PC-9 (cell line): ENCODE results near the gene ANKS6. TPM values are rescaled to one million over a fixed set of nuclear protein-coding genes. Genes with fewer than 3 reads are reported as not detected.

Experiments used
- BruUV-seq: library from RNA; stranded (reverse); fragments of 400-500 nt; replicated peaks from 2 replicates; lab custom pipeline; 2021; lab: Mats Ljungman, UMichigan
- CTCF ChIA-PET: fragments of 300-600 bp; sonication (Branson Sonifier 250); formaldehyde crosslinking; loops from one replicate; lab custom pipeline; 2022; ENCODE audit warnings: antibody characterized with exemption; lab: Charles Lee
- POLR2A ChIA-PET: fragments of 300-600 bp; sonication (Branson Sonifier 250); formaldehyde crosslinking; loops from one replicate; lab custom pipeline; 2022; ENCODE audit warnings: antibody characterized with exemption; ENCODE audit not compliant: unreplicated experiment; lab: Charles Lee
- DNase-seq, 2 experiments: peaks; one replicate each; pipeline versions ENCODE4 v3.0.0 to v3.0.0-alpha.2; 2015 to 2022; ENCODE audit warnings: mixed read lengths in 1 of 2
- H2AFZ ChIP-seq: fragments of 200-600 bp; sonication (generic); 2 replicates; pipeline ENCODE4 v1.8.1; 2017; ENCODE audit warnings: antibody characterized with exemption
- H3F3A ChIP-seq: fragments of 200-600 bp; sonication (generic); 2 replicates; pipeline ENCODE4 v1.8.1; 2017; ENCODE audit warnings: antibody characterized with exemption, mild to moderate bottlenecking, low read depth; ENCODE audit not compliant: insufficient read depth
- H3K27ac ChIP-seq: fragments of 200-600 bp; sonication (generic); 2 replicates; pipeline ENCODE4 v1.6.1; 2016; ENCODE audit warnings: mixed run types
- H3K27me3 ChIP-seq: fragments of 200-600 bp; sonication (generic); 2 replicates; pipeline ENCODE4 v1.6.1; 2016; ENCODE audit warnings: low read depth, mixed run types; ENCODE audit not compliant: insufficient read depth
- H3K36me3 ChIP-seq: fragments of 200-600 bp; sonication (generic); 2 replicates; pipeline ENCODE4 v1.6.1; 2016; ENCODE audit warnings: low read depth, mixed run types
- H3K4me1 ChIP-seq: fragments of 200-600 bp; sonication (generic); replicated peaks from 2 replicates; pipeline ENCODE4 v1.6.1; 2016; ENCODE audit warnings: mixed run types; ENCODE audit not compliant: insufficient read depth
- H3K4me2 ChIP-seq: fragments of 200-600 bp; sonication (generic); 2 replicates; pipeline ENCODE4 v1.6.1; 2017; ENCODE audit warnings: mixed run types
- H3K4me3 ChIP-seq: fragments of 200-600 bp; sonication (generic); 2 replicates; pipeline ENCODE4 v1.6.1; 2016; ENCODE audit warnings: mixed run types
- H3K79me2 ChIP-seq: fragments of 200-600 bp; sonication (generic); 2 replicates; pipeline ENCODE4 v1.6.1; 2017; ENCODE audit warnings: low read depth, mixed run types
- H3K9me2 ChIP-seq: fragments of 200-600 bp; sonication (generic); 2 replicates; pipeline ENCODE4 v1.8.1; 2017; ENCODE audit warnings: mild to moderate bottlenecking; ENCODE audit not compliant: insufficient read depth
- H3K9me3 ChIP-seq: fragments of 200-600 bp; sonication (generic); 2 replicates; pipeline ENCODE4 v1.8.1; 2016; ENCODE audit warnings: low read depth; ENCODE audit not compliant: insufficient read depth
- H4K20me1 ChIP-seq: fragments of 200-600 bp; sonication (generic); 2 replicates; pipeline ENCODE4 v1.8.1; 2017; ENCODE audit not compliant: insufficient read depth
- CTCF ChIP-seq: fragments of 200-600 bp; sonication (generic); conservative IDR thresholded peaks from 2 replicates; pipeline ENCODE4 v1.6.1; 2017; ENCODE audit warnings: mixed run types, antibody characterized with exemption, mild to moderate bottlenecking, moderate library complexity
- EZH2 ChIP-seq: fragments of 200-600 bp; sonication (generic); IDR thresholded peaks from 2 replicates; pipeline ENCODE4 v1.8.0; 2017; ENCODE audit warnings: antibody characterized with exemption, low read depth
- intact Hi-C: fragments of 100-400 bp; cut with micrococcal nuclease; formaldehyde crosslinking; loops from one replicate; pipeline ENCODE4 v1.10.0; 2022; ENCODE audit not compliant: unreplicated experiment
- total RNA-seq: library from RNA; stranded (reverse); gene quantifications from 2 replicates; pipeline ENCODE4 v1.2.3, GENCODE V29; 2021

ANKS6 gene
- total RNA-seq, 1 experiment from 2014 or later = 74.7 TPM

- Histone ChIP-seq H3K4me2 (no peak overlapping the region), H3K4me3 (no peak overlapping the region), H2AFZ (no peak overlapping the region), H3K79me2 (peaks cover 11% of the 10 kb centered on the region; the same call in 1 of the 2 replicates), H3K27ac (no peak overlapping the region), H3K4me1 (peaks cover 34% of the 10 kb centered on the region), H4K20me1 (no peaks in the 10 kb centered on the region), H3K27me3 (no peaks in the 10 kb centered on the region), H3K9me3 (no peaks in the 10 kb centered on the region), H3K9me2 (no peaks in the 10 kb centered on the region), H3K36me3 (no peaks in the 10 kb centered on the region), H3F3A (peaks cover 26% of the 10 kb centered on the region)
- DNase-seq = no peak
- CTCF ChIA-PET = no interaction called here
- BruUV-seq = no TSS peak
- TF ChIP-seq CTCF (no peak), EZH2 (no peak)
- POLR2A ChIA-PET = no interaction called here
- intact Hi-C loops = no loop called here
Observed at GRCh38 chr9:98690686-98691085, 105.7 kb downstream of the ANKS6 start.

GRCh38 chr9:98688710-98689495 lies 107.5 kb downstream of the ANKS6 start:
- Histone ChIP-seq H3K79me2 (peaks cover 17% of the 10 kb centered on the region; the same call in 1 of the 2 replicates), H3K4me2 (peak overlapping the region; percentile 27; the same call in 1 of the 2 replicates), H3K27ac (peak overlapping the region; percentile 94), H3K4me3 (no peak overlapping the region), H3K36me3 (no peaks in the 10 kb centered on the region), H3K4me1 (peaks cover 41% of the 10 kb centered on the region), H2AFZ (no peak overlapping the region), H3K9me2 (no peaks in the 10 kb centered on the region), H3K9me3 (no peaks in the 10 kb centered on the region), H3F3A (peaks cover 30% of the 10 kb centered on the region), H4K20me1 (no peaks in the 10 kb centered on the region), H3K27me3 (no peaks in the 10 kb centered on the region)
- ChIA-PET CTCF (no interaction called here), POLR2A (no interaction called here)
- BruUV-seq = no TSS peak
- DNase-seq = no peak
- intact Hi-C loops = loop anchor here (5.0 kb wide), 2 partner anchors 137 to 372 kb away; no protein-coding TSS in a partner anchor
- TF ChIP-seq CTCF = no peak
- TF ChIP-seq EZH2 = no peak

- intact Hi-C loops = loop anchor here (1.0 to 5.0 kb wide), 5 partner anchors 103 to 371 kb away; no protein-coding TSS in a partner anchor
- DNase-seq = peak; percentile 21 to 60
- H3K79me2 ChIP-seq = peaks cover 17% of the 10 kb centered on the region; the same call in 1 of the 2 replicates
- ChIA-PET POLR2A (interaction anchor here (0.6 kb wide), 1 partner anchor 92 kb away, joined by 3 read pairs; no protein-coding TSS in a partner anchor), CTCF (interaction anchor here (0.6 kb wide), 2 partner anchors 88 to 615 kb away, joined by 3 to 4 read pairs; no protein-coding TSS in a partner anchor)
- H3F3A ChIP-seq = peaks cover 30% of the 10 kb centered on the region
- no peak for TF ChIP-seq CTCF
- TF ChIP-seq EZH2 = no peak
- no peaks in the 10 kb centered on the region for H3K27me3 ChIP-seq
- H3K4me3 ChIP-seq = no peak overlapping the region
- H3K4me1 ChIP-seq = peaks cover 41% of the 10 kb centered on the region
- no TSS peak for BruUV-seq
- H2AFZ ChIP-seq = no peak overlapping the region
- no peaks in the 10 kb centered on the region for H3K9me3 ChIP-seq
- no peaks in the 10 kb centered on the region for H3K36me3 ChIP-seq
- peak overlapping the region; percentile 94 for H3K27ac ChIP-seq
- peak overlapping the region; percentile 38 for H3K4me2 ChIP-seq
- no peaks in the 10 kb centered on the region for H4K20me1 ChIP-seq
- H3K9me2 ChIP-seq = no peaks in the 10 kb centered on the region
Observed at GRCh38 chr9:98687911-98688310, 108.4 kb downstream of the ANKS6 start.
